Stimulated activated CD4-positive, alpha-beta T cell treated with anti-CD3 and anti-CD28 coated beads, Interleukin-15, amount 100 ng/mL, for 24 hours (primary cell): ENCODE measurements around the gene GRPEL2.

Experiments used
- DNase-seq: peaks from one replicate; pipeline ENCODE4 v3.0.0-alpha.2; 2020

The GRPEL2 gene

DNA sequence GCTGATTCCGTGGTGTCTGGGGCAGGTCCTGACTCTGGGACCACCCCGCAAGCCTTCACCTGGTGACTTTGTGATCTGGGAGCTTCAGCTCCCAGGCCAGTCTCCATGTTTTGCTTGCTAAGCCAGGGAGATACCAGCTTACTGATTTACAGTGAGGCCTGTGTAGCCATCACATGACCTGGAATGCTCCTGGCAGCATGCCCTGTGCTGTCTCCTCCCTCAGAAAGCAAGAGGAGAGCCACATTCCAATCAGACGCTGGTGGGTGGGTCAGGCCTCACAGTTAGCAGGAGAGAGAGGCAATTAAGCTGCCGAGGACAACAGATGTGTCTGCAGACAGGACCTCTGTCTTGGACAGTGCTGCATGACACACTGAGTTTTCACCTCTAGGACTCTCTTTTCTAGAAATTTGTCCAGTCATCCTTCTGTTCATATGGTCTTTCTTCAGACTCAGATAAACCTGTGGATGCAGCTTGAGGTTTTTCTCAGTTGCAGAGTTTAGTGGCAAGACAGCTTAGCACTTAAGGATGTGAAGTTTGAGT lies 24.4 kb upstream of the GRPEL2 start:
- DNase-seq: no peak

- DNase-seq: no peak
Observed at GRCh38 chr5:149322518-149322917, 22.8 kb upstream of the GRPEL2 start.

GRCh38 chr5:149323210-149323609 lies 22.1 kb upstream of the GRPEL2 start:
- no peak for DNase-seq

- DNase-seq: no peak
Observed at GRCh38 chr5:149323621-149324205, 21.6 kb upstream of the GRPEL2 start.

- no peak for DNase-seq
Observed at GRCh38 chr5:149324641-149325040, 20.7 kb upstream of the GRPEL2 start.

- DNase-seq: no peak
Observed at GRCh38 chr5:149325166-149325735, 20.0 kb upstream of the GRPEL2 start.

DNA sequence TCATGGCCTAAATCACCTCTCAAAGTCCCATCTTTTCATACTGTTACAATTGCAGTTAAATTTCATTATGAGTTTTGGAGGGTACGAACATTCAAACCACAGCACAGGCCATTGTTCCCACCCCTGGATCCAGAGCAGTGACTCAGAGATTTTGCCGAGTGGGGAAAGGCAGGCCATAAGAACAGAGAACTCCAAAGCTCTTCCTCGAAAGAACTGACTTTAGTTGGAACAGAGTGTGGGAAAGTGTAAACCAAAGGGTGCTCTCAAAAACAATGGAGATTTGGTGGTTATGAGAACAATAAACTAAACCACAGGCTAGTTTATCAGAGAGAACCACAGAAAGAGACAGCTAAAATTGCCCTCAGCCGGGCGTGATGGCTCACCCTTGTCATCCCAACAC lies 19.4 kb upstream of the GRPEL2 start:
- no peak for DNase-seq

DNA sequence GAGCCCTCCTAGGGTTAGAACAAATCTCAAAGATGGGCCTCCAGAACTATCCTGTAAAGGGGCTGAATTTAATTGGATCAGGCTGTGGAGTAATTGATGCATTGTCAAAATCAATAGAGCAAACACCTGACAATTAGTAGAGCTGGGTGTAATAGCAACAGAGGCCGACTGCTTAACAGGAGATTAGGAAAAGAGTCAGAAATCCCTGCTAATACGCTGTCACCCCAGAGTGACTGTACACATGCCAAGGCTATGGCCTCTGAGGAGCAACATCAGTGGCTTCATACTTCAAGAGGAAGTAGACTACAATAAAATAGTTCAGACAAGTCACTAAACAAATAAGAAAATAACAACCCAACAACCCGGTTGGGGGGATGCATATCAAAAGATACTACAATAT lies 18.7 kb upstream of the GRPEL2 start:
- DNase-seq: no peak

- DNase-seq: no peak
Observed at GRCh38 chr5:149328177-149328576, 17.1 kb upstream of the GRPEL2 start.

DNA sequence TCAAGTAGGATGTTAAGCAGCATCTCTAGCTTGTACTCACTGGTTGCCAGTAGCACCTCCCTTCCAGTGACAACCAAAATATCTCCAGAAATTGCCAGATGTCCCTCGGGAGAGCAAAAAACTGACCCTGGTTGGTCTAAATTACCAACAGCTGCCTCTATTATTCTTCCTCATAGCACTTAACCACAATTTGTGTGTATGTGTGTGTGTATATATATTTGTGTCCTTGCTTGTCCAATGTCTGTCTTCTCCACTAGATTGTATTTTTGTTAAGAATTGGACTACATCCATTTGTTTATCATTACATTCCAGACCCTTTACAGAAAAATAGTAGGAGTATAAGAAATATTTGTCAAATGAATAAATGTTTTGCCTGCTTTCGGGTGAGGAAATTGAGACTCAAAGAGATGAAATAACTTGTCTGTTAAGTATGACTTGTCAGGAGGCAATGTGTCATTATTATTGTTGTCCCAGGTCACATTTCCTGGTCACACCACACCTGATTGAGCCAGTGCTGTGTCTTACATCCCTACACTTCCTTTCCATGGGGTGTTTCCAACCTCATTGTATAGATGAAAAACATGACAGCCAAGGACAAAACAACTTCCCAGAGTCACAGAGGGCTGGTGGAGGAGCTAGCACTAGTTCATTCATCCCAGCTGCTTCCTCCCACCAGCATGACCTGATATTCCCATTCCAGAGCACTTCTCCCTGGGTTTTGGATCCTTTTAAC lies 11.4 kb upstream of the GRPEL2 start:
- DNase-seq: no peak

DNA sequence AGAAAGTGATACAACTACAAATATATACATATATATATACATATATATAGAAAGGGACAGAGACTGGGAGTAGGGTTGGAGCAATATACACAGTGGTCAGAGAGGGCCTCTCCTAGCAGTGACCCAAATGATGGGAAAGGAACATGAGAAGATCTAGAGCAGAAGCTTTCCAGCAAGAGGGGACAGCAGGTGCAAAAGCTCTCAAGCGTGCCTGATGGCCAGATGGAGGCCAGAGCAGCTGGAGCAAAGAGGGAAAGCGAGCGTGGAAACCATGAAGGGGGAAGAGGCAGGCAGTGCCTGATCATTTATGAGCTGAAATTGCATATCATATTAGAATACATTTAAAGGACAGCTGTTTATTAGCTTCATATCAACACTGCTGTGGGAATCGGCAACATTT lies 7.6 kb upstream of the GRPEL2 start:
- DNase-seq: no peak

- DNase-seq: no peak
Observed at GRCh38 chr5:149338364-149338763, 6.9 kb upstream of the GRPEL2 start.

DNA sequence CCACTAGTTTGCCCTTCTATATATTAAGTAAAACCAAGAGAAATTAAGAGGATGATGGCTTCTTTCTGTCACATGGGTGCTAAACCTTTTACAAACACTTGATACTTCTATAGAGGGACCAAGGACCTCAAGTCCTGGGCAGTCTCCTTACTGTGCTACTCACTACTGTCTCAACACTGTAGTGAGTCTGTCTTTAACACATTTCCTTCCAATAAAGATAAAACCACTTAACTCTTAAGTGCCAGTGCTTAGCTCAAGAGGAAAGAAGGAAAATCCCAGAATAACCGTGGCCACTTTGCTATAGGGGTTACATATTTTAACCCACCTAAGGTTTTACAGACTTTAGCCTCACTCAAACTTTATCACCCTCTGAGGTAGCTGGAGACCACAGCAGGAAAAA lies 4.4 kb upstream of the GRPEL2 start:
- DNase-seq: no peak

GRCh38 chr5:149341876-149342275 lies 3.4 kb upstream of the GRPEL2 start:
- no peak for DNase-seq

DNA sequence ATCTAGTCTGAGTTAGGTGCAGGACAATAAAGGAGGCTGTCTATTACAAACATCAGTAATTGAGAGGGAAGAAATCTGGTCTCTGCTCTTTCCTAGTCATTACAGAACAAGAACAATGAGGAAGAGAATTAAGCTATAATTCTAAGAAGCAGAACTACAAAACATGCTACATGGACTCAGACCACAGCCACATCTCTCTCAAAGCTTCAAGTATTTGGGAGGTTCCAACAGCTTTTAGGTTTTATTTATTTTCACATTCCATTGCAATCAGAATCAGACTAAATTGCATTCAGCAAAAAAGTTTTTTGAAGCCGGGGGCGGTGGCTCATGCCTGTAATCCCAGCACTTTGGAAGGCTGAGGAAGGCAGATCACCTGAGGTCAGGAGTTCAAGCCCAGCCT lies 1.1 kb upstream of the GRPEL2 start:
- DNase-seq: no peak

- peak; percentile 40 for DNase-seq
Observed at GRCh38 chr5:149345892-149346222, 558 bp downstream of the GRPEL2 start.

GRCh38 chr5:149348518-149348917 lies 3.2 kb downstream of the GRPEL2 start:
- no peak for DNase-seq

- DNase-seq: no peak
Observed at GRCh38 chr5:149349382-149349781, 4.1 kb downstream of the GRPEL2 start.

GRCh38 chr5:149352169-149352568 lies 6.9 kb downstream of the GRPEL2 start:
- DNase-seq: no peak

GRCh38 chr5:149353911-149354310 lies 8.6 kb downstream of the GRPEL2 start:
- DNase-seq: no peak

- peak; percentile 32 for DNase-seq
Observed at GRCh38 chr5:149355688-149356087, 10.4 kb downstream of the GRPEL2 start.

- peak; percentile 32 for DNase-seq
Observed at GRCh38 chr5:149356391-149356790, 11.1 kb downstream of the GRPEL2 start.

DNA sequence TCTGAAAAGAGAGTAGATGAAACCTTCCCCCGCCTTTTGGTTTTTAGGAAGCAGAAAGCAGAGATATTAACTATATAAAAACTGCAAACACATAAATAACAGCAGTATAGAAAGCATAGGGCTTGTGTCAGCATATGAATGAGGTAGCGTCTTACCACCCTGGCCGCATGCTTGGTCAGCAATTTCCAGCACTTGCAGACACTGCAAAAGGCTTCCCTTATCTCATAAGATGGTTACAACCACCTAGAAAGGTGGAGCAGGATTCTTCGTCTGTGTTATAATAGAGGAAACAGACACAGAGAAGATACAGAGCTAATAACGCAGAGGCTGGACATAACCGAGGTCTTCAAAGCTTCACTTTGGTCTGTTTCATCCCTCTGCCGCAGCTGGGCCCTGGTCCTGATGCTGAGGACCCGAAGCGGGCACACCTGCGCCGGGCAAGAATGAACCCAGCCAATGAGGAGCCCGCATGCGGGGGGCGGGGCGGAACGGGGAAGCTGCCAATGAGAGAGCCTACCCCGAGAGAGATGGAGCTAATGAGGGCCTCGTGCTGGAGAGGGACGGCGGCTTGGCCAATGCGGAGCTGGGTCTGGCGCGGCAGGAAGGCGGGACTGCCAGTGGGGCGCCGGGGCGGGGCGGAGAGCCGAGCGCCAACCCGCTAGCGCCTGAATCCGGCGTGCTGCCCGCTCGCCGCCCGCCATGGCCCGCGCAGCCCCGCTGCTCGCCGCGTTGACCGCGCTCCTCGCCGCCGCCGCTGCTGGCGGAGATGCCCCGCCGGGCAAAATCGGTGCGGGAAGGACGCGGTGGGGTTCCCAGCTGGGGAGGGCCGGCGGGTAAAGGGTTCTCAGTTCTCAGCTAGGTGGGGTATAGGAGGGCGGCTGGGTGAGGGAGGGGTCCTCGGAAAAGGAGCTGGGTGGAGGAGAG lies 12.3 kb downstream of the GRPEL2 start, which contains the start of gene PCYOX1L:
PCYOX1L (plus strand) TSS at position 677 of the 924 bp plus-strand sequence; CDS start at position 700, 23 bp downstream.
- peak; percentile 99 for DNase-seq
